ENCODE data around the gene SMIM35.

DNA sequence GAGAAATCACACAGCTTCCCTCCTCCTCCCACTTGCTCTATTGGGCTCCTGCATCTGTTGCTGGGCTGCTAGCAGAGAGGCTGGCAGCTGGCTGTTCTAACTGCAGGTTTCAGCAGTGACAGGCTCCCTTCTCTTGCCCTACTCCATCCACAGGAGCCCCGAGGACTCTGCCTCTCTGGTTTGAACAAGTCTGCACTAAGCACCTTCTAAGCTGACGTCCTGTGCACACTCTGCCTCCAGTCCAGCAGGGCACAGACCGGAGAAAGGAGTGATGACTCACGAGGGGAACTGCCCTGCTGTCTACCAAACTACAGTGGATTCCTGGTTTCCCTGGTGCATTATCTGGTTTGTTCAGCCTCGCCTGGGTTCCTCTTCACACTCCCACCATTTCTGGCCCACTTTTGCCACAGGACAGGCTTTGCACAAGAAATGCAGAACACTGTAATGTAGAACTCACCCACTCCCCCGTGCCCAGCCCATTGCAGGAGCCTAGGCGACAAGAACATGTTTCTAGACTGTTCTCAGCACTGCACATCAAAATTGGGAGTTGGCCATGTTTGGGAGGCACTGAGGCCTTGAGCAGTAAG is 74.6 kb downstream of the SMIM35 start:
- TF ChIP-seq, protein P1, sequence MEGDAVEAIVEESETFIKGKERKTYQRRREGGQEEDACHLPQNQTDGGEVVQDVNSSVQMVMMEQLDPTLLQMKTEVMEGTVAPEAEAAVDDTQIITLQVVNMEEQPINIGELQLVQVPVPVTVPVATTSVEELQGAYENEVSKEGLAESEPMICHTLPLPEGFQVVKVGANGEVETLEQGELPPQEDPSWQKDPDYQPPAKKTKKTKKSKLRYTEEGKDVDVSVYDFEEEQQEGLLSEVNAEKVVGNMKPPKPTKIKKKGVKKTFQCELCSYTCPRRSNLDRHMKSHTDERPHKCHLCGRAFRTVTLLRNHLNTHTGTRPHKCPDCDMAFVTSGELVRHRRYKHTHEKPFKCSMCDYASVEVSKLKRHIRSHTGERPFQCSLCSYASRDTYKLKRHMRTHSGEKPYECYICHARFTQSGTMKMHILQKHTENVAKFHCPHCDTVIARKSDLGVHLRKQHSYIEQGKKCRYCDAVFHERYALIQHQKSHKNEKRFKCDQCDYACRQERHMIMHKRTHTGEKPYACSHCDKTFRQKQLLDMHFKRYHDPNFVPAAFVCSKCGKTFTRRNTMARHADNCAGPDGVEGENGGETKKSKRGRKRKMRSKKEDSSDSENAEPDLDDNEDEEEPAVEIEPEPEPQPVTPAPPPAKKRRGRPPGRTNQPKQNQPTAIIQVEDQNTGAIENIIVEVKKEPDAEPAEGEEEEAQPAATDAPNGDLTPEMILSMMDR (IDR thresholded peaks at IDR 0.05), result no peak
- TF ChIP-seq POLR2A (IDR thresholded peaks at IDR 0.05) (no peak), POLR2AphosphoS5 (IDR thresholded peaks at IDR 0.05) (no peak), EP300 (IDR thresholded peaks at IDR 0.05) (no peak)
